GM12892 (cell line): Measurements from ENCODE around the gene CHI3L1.

Experiments used
- POLR2A ChIP-seq: IDR thresholded peaks from 2 replicates; pipeline ENCODE4 v1.6.1; 2011; ENCODE audit warnings: low read depth, low read length, control low read depth
- POLR2AphosphoS5 ChIP-seq: IDR thresholded peaks from 2 replicates; pipeline ENCODE4 v1.6.1; 2011; ENCODE audit warnings: low read depth, low read length, control low read depth

GRCh38 chr1:203162403-203162802 lies 24.1 kb downstream of the CHI3L1 start:
- TF ChIP-seq POLR2A: no peak
- no peak for TF ChIP-seq POLR2AphosphoS5
